ENCODE results near the gene UQCR10. TPM values are rescaled to one million over a fixed set of nuclear protein-coding genes. Genes with fewer than 3 reads are reported as not detected.

The UQCR10 gene
- total and polyA plus RNA-seq, 3 donors from 2014 or later = 91.3 to 211 (median 122) TPM

Small RNA genes lying within 50 kb of the gene (small RNA-seq; reads per million reads assigned to genes)
- 0 reads per million in 2 donors for gene RF00019

Other genes starting within 250 kb of the UQCR10 start
- gene THOC5, start 213.6 kb upstream of the UQCR10 start, total RNA-seq = 10 to 100 TPM; 46.0 to 59.1 TPM
- gene THOC5, start 213.6 kb upstream of the UQCR10 start, polyA plus RNA-seq (ENCODE audit: insufficient read depth, low read depth, low replicate concordance) = 58.7 TPM
- 10 to 100 TPM; 27.5 to 36.5 TPM for gene NIPSNAP1, start 186.3 kb upstream of the UQCR10 start, total RNA-seq
- 37.1 TPM for gene NIPSNAP1, start 186.3 kb upstream of the UQCR10 start, polyA plus RNA-seq (ENCODE audit: insufficient read depth, low read depth, low replicate concordance)
- 10 to 100 TPM; 23.4 to 32.5 TPM for gene NF2, start 163.7 kb upstream of the UQCR10 start, total RNA-seq
- gene NF2, start 163.7 kb upstream of the UQCR10 start, polyA plus RNA-seq (ENCODE audit: insufficient read depth, low read depth, low replicate concordance) = 45.2 TPM
- 1 to 10 TPM in 1 of 2 donors, under 1 TPM in 1; 0.79 to 1.6 TPM for gene CABP7, start 47.4 kb upstream of the UQCR10 start, total RNA-seq
- gene CABP7, start 47.4 kb upstream of the UQCR10 start, polyA plus RNA-seq (ENCODE audit: insufficient read depth, low read depth, low replicate concordance) = 1.6 TPM
- gene ZMAT5, start 362 bp upstream of the UQCR10 start, total RNA-seq = 10 to 100 TPM; 16.7 to 23.4 TPM
- 19.6 TPM for gene ZMAT5, start 362 bp upstream of the UQCR10 start, polyA plus RNA-seq (ENCODE audit: insufficient read depth, low read depth, low replicate concordance)
- 10 to 100 TPM; 91.5 to 93.8 TPM for gene ASCC2, start 70.9 kb downstream of the UQCR10 start, total RNA-seq
- gene ASCC2, start 70.9 kb downstream of the UQCR10 start, polyA plus RNA-seq (ENCODE audit: insufficient read depth, low read depth, low replicate concordance) = 108 TPM
- 100 to 1,000 TPM; 130 to 137 TPM for gene MTMR3, start 115.8 kb downstream of the UQCR10 start, total RNA-seq
- 75.2 TPM for gene MTMR3, start 115.8 kb downstream of the UQCR10 start, polyA plus RNA-seq (ENCODE audit: insufficient read depth, low read depth, low replicate concordance)

Data from testis (tissue), 3 donors.